Activated naive CD8-positive, alpha-beta T cell treated with anti-CD3 and anti-CD28 coated beads, Interleukin-2, amount 10 ng/mL, durations not matched to agents 7 days and 5 days (primary cell): ENCODE data around the gene CDK11A. TPM values are rescaled to one million over a fixed set of nuclear protein-coding genes. Genes with fewer than 3 reads are reported as not detected.
A peak's percentile ranks its signal among the peaks of the same experiment; 100 is the strongest.
"Not testable (repeated sequence)": the region's sequence is repeated elsewhere in the genome, so short reads cannot be mapped to it uniquely, and the experiment has no call there.

Source experiments
- ATAC-seq: fragments of 150-1000 bp; cut with Tn5 transposase; one replicate; pipeline ENCODE4 v1.10.0; 2021; ENCODE audit warnings: low read depth, moderate library complexity
- POLR2A ChIA-PET: fragments of 350-600 bp; sonication (Branson Sonifier 250); formaldehyde crosslinking; loops from one replicate; lab custom pipeline; 2021; ENCODE audit warnings: antibody characterized with exemption; lab: Charles Lee
- DNase-seq: peaks from one replicate; pipeline ENCODE4 v3.0.0; 2021
- H3K27ac Mint-ChIP-seq: one replicate; pipeline ENCODE4 v1.8.0; 2022; ENCODE audit warnings: mild to moderate bottlenecking, mixed read lengths
- H3K27me3 Mint-ChIP-seq: one replicate; pipeline ENCODE4 v1.8.0; 2022; ENCODE audit warnings: mild to moderate bottlenecking, moderate library complexity, mixed read lengths
- H3K36me3 Mint-ChIP-seq: one replicate; pipeline ENCODE4 v1.8.0; 2021; ENCODE audit warnings: mild to moderate bottlenecking, mixed read lengths
- H3K4me1 Mint-ChIP-seq: one replicate; pipeline ENCODE4 v1.8.0; 2021; ENCODE audit warnings: mixed read lengths
- H3K4me3 Mint-ChIP-seq: one replicate; pipeline ENCODE4 v1.8.0; 2022; ENCODE audit warnings: mild to moderate bottlenecking, moderate library complexity, mixed read lengths
- H3K9me3 Mint-ChIP-seq: one replicate; pipeline ENCODE4 v1.8.0; 2021; ENCODE audit warnings: mixed read lengths
- total RNA-seq, 2 experiments: library from RNA; stranded (reverse); gene quantifications; one replicate each; pipeline ENCODE4 v1.2.3, GENCODE V29; 2021

CDK11A gene
- total RNA-seq, 2 experiments from 2014 or later = 104 to 106 TPM

DNA sequence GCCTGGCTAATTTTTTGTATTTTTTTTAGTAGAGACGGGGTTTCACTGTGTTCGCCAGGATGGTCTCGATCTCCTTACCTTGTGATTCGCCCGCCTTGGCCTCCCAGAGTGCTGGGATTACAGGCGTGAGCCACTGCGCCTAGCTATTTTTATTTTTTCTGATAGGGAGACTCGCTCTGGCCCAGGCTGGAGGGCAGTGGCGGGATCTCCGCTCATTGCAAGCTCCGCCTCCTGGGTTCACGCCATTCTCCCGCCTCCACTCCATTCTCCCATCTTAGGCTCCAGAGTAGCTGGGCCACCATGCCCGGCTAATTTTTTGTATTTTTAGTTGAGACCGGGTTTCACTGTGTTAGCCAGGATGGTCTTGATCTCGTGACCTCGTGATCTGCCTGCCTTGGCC is 1.9 kb upstream of the CDK11A start:
- H3K4me3 Mint-ChIP-seq, H3K9me3 Mint-ChIP-seq, ATAC-seq, H3K27me3 Mint-ChIP-seq, DNase-seq, H3K36me3 Mint-ChIP-seq, H3K4me1 Mint-ChIP-seq, POLR2A ChIA-PET: not testable (repeated sequence)
- peak overlapping the region; percentile 45 for H3K27ac Mint-ChIP-seq

DNA sequence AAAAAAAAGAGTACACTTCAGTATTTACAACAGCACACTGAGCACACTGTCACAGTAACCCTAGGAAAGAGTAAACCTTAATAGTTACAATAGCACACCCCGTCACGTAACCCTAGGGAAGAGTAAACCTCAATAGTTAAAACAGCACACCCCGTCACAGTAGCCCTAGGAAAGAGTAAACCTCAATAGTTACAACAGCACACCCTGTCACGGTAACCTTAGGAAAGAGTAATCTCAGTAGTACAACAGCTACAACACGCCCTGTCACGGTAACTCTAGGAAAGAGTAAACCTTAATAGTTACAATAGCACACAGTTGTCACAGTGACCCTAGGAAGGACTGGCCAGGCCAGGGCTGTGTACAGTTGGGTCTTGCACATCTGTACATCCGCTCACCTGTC is 3.0 kb downstream of the CDK11A start:
- Mint-ChIP-seq H3K4me3 (no peak overlapping the region), H3K4me1 (peaks cover 4% of the 10 kb centered on the region), H3K36me3 (peaks cover 11% of the 10 kb centered on the region), H3K9me3 (no peaks in the 10 kb centered on the region), H3K27ac (peak overlapping the region; percentile 25), H3K27me3 (no peaks in the 10 kb centered on the region)
- POLR2A ChIA-PET = interaction anchor here (1.1 kb wide), 1 partner anchor 63 kb away, joined by 3 read pairs; no protein-coding TSS in a partner anchor
- DNase-seq (no peak), ATAC-seq (no peak)

DNA sequence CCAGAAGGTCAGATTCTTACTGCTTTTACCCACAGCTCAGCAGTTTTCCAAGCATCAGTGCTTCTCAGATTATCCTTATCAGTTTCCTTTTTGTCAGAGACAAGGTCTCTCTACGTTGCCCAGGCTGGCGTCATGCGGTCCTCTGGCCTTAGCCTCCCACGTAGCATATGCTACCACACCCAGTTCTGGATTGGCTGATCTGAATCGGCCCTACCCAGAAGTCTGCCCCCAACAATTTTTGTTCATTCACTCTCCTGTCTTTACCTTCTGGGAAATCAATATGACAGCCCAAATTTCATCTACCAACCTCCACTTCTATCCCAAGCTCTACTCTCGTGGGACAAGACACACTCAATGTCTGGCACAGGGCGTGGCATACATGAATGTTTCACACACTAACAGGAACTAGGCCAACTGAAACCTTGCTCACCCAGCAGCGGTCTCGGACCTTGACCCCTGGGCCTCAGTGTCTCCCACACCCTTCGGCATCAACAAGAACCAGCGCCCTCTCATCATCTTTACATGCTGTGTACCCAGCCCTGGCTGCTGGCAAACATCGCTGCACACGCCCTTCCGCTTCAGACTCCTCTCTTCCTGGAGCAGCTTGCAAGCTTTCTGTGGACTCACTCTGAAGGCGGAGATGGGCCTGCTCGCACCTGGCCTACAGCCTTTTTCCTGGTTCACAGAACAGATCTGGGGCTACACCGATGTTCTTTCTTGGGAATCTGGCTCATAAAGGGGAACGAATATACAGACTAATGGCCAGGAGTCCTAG is 8.9 kb downstream of the CDK11A start:
- DNase-seq, H3K4me3 Mint-ChIP-seq, H3K27me3 Mint-ChIP-seq, H3K27ac Mint-ChIP-seq, ATAC-seq, POLR2A ChIA-PET, H3K4me1 Mint-ChIP-seq, H3K9me3 Mint-ChIP-seq: not testable (repeated sequence)
- peaks cover 15% of the 10 kb centered on the region for H3K36me3 Mint-ChIP-seq

DNA sequence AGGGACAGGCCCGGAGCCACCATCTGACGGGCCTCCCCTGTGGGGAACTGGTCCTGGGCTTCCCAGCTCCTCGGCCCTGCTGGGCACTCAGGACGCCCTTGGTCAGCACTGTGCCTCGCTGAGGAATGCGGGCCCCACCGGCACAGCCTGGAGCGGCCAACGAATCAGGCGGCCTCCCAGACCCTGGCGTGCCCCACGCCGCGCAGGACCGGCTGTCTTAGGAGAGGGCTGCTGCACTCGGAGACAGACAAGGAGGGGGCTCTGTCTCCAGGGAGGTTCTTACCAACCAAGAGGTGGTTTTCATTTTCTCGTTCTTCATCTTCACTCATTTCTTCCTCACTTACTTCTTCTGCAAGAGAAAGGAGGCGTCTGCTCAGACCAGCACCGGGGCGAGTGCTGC is 16.3 kb downstream of the CDK11A start:
- H3K36me3 Mint-ChIP-seq, H3K27me3 Mint-ChIP-seq, POLR2A ChIA-PET, H3K4me3 Mint-ChIP-seq, H3K4me1 Mint-ChIP-seq, ATAC-seq, H3K9me3 Mint-ChIP-seq, H3K27ac Mint-ChIP-seq: not testable (repeated sequence)
- peak; percentile 4 for DNase-seq

DNA sequence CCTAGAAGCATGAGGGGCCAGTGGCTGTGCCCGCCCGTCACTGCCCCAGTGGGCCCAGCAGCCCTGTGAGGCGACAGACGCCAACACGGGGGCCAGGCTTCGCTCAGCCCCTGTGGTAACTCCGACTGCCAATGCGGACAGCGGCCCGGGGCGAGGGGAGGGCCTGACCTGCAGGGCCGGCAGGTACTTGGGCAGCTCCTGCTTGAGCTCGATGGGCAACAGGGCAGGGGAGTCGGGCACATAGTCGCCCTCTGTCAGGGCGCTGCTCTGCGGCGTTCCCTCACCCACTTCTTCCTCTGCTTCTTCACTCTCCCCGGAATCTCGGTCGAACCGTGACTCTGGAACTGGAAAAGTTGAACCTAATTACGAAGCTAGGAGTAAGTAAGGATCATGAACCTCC is 16.9 kb downstream of the CDK11A start:
- H3K27ac Mint-ChIP-seq, POLR2A ChIA-PET, H3K27me3 Mint-ChIP-seq, ATAC-seq, H3K4me3 Mint-ChIP-seq, H3K36me3 Mint-ChIP-seq, H3K4me1 Mint-ChIP-seq, H3K9me3 Mint-ChIP-seq: not testable (repeated sequence)
- DNase-seq = peak; percentile 16

DNA sequence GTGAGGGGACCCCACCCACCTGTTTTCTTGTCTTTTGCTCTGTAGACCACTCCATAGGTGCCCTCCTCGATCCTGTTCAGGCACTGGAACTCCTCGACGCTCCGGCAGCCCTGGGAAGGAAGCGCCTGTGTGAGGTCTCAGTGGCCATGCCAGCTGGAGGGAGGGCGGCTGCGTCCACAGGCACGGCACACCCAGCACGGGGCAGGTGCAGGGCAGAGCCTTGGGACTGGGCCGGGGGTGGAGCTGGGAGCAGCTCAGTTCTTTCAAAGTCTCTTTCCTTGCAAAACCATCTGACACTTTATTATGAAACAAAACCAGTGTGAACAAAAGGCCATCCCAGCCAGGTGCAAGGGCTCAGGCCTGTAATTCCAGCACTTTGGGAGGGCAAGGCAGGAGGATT is 18.5 kb downstream of the CDK11A start:
- H3K9me3 Mint-ChIP-seq, POLR2A ChIA-PET: not testable (repeated sequence)

DNA sequence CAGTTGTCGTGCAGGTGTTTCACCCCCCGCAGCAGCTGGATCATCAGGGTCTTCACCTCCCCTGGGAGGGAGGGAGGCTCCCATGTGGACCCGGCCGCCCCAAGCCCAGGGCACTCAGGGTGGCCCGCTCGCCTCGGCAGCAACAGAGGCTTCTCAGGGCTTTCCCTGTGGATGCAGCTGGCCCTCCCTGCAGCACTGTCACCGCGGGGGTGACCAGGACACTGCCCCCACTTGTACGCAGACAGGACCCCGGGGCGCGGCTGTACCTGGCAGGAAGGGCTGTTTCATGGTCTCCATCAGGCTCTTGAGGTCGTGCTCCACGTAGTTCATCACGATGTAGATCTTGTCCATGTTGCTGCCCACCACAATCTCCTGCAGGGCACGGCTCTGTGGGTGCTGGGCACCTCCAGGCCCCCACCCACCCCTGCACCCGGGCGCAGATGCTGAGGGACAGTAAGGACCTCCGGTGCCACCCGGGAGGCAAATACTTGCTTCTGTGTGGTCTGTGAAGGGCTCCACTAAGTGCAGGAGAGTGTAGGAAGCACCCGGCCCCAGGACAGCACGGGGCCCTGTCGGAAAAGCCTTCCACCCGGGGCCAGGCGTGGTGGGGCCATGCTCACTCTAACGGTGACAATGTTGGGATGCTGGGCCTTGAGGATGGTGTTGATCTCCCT is 19.7 kb downstream of the CDK11A start:
- H3K36me3 Mint-ChIP-seq, H3K27me3 Mint-ChIP-seq, POLR2A ChIA-PET, H3K9me3 Mint-ChIP-seq, ATAC-seq, H3K27ac Mint-ChIP-seq, H3K4me1 Mint-ChIP-seq, H3K4me3 Mint-ChIP-seq: not testable (repeated sequence)
- peak; percentile 20 for DNase-seq

More for the DNA sequence above, 18.5 kb downstream of the CDK11A start:
- H3K27ac Mint-ChIP-seq, H3K4me3 Mint-ChIP-seq, H3K36me3 Mint-ChIP-seq, ATAC-seq, H3K27me3 Mint-ChIP-seq, DNase-seq, H3K4me1 Mint-ChIP-seq: not testable (repeated sequence)

DNA sequence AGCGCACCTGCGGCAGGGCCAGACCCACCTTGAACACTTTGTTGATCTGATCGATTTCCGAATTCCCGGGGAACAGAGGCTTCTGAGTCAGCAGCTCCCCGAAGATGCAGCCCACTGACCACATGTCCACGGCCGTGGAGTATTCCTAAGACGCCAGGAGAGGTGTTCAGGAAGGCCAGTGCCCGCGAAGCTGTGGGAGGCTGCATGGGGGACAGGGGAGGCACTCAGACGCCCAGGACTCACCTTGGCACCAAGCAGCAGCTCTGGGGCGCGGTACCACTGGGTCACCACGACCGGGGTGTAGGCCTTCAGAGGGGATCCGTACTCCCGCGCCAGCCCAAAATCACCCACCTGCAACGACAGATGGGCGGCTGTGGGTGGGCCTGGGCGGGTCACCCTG is 20.4 kb downstream of the CDK11A start:
- POLR2A ChIA-PET = no interaction called here
- H3K36me3 Mint-ChIP-seq = peaks cover 2% of the 10 kb centered on the region
- no peaks in the 10 kb centered on the region for H3K27me3 Mint-ChIP-seq
- H3K4me3 Mint-ChIP-seq = no peak overlapping the region
- no peak for ATAC-seq
- H3K27ac Mint-ChIP-seq = no peak overlapping the region
- H3K9me3 Mint-ChIP-seq = no peaks in the 10 kb centered on the region
- H3K4me1 Mint-ChIP-seq = no peaks in the 10 kb centered on the region
- peak; percentile 25 for DNase-seq

DNA sequence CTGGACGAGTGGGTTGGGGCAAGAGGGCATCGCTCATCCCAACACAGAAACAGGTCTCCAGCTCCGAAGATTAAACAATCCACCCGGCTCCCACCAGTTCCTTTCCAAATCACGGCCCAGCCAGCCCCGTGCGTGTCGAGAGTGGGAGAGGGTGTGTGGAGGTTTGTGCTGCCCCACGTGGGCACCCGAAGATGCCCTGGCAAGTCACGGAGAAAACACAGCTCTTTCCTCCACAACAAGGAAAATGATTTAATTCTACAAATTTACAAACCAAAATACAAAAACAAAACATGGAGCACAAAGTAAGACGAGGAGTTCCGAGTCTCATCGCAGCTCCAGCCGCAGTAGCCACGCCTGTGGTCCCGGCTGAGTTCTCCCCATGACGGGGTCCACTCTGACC is 21.7 kb downstream of the CDK11A start:
- ATAC-seq, H3K4me3 Mint-ChIP-seq, H3K27ac Mint-ChIP-seq, H3K36me3 Mint-ChIP-seq, DNase-seq, H3K27me3 Mint-ChIP-seq, POLR2A ChIA-PET, H3K4me1 Mint-ChIP-seq, H3K9me3 Mint-ChIP-seq: not testable (repeated sequence)

DNA sequence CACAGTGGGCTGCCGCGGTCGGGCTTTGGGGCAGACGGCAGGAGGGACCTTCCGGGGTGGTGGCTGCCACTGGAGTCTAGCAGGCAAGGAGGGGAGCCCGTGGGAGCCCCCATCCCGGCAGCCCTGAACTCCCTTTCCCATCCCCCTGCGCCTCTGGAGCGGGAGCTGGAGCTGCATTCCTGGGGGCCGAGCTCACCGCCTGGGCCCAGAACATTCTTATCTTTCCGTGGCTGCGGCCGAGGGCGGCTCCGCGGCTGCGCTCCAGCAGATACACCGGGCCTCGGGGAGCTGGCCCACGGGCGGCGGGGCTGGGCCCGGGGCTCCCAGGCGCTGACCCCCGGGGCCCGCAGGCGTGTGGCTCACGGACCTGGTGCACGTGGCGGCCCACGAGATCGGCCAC is 23.6 kb downstream of the CDK11A start:
- POLR2A ChIA-PET, H3K4me3 Mint-ChIP-seq, H3K36me3 Mint-ChIP-seq, H3K4me1 Mint-ChIP-seq, DNase-seq, ATAC-seq, H3K27ac Mint-ChIP-seq, H3K9me3 Mint-ChIP-seq, H3K27me3 Mint-ChIP-seq: not testable (repeated sequence)

DNA sequence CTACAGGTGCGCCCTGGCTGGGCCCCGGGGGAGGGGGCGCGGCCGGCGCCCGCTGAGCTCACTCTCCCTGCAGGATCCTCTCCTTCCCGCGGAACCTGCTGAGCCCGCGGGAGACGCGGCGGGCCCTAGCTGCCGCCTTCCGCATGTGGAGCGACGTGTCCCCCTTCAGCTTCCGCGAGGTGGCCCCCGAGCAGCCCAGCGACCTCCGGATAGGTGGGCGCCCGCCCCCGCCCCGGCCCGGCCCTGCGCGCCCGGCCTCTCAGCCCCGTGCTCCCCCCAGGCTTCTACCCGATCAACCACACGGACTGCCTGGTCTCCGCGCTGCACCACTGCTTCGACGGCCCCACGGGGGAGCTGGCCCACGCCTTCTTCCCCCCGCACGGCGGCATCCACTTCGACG is 24.1 kb downstream of the CDK11A start:
- H3K27ac Mint-ChIP-seq, H3K36me3 Mint-ChIP-seq, H3K4me1 Mint-ChIP-seq, DNase-seq, H3K9me3 Mint-ChIP-seq, H3K4me3 Mint-ChIP-seq, H3K27me3 Mint-ChIP-seq, POLR2A ChIA-PET: not testable (repeated sequence)
- ATAC-seq = peak; percentile 51

DNA sequence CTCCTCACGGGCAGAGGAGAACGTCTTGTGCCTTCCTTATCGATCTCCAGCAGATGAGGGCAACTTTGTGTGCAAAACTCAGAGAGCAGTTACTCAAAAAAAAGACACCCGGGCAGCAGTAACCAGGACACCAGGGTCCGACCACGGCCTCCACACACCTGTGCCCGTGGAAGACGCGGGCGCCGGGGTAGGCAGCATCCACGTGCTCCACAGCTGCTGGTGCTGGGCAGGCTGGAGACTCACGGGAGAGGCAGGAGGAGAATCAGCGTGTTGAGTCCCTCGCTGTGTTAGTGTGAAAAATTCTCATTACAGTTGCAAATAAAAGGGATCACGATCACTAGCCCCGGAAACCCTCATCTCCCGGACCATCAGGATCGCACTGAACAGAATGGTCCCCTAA is 25.1 kb downstream of the CDK11A start:
- H3K9me3 Mint-ChIP-seq, H3K27me3 Mint-ChIP-seq, H3K36me3 Mint-ChIP-seq, POLR2A ChIA-PET, H3K27ac Mint-ChIP-seq, ATAC-seq, H3K4me3 Mint-ChIP-seq, H3K4me1 Mint-ChIP-seq: not testable (repeated sequence)
- DNase-seq = peak; percentile 20

DNA sequence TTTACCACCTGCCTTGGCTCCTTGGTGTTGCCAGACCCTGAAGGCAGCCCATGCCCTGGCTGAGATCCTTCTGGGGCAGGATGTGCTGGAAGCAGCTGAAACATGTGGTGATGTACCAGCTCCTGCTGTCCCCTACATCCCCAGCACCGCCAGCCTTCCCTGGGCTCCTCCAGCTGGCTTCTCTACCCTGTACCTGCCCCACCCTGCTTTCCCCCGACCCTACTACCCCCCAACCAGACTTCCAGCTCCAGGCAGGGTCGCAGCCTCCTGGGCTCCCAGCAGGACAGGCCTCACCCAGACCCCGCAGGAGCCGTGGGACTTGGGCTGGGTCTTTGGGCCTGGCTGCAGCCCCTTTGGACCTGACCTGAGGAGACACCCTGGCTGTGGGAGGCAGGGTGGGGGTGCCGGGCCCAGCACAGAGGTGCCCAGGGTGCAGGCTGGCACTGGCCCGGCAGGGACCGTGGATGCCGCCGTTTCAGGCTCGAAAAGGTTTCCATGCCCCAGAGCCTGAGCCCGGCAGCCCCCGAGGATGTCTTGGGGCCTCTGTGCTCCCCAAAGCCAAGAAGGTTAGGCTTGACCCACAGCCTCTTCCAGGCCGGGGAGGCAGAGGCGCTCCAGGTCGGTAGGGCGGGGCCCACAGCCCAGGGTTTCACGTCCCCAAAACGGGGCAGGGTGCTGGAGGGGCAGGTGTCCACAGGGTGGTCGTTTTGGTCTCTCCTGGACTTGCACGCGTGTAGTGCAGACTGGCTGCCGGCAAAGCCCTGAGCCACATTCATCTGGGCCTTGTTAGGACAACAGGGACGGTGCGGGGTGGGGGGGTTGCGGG is 26.6 kb downstream of the CDK11A start:
- H3K27me3 Mint-ChIP-seq, H3K36me3 Mint-ChIP-seq, ATAC-seq, H3K27ac Mint-ChIP-seq, H3K4me3 Mint-ChIP-seq, DNase-seq, POLR2A ChIA-PET, H3K4me1 Mint-ChIP-seq, H3K9me3 Mint-ChIP-seq: not testable (repeated sequence)
